ENCODE measurements around the gene STK38. TPM values are rescaled to one million over a fixed set of nuclear protein-coding genes. Genes with fewer than 3 reads are reported as not detected.

STK38 gene
- total RNA-seq, 4 donors from 2014 or later: 59.1 to 101 (median 86.4) TPM

- intact Hi-C loops (cut with DNase I; ENCODE audit: low total_unique reads): loop anchor here (5.0 kb wide), 2 partner anchors 46 to 104 kb away; partner anchors contain the start of genes KCTD20, PXT1 and SRSF3
- DNase-seq: no peak
- Histone ChIP-seq H3K4me3 (peak overlapping the region; percentile 71 to 99 (median 94)), H3K27ac (peak overlapping the region; percentile 93 to 100 (median 99)), H3K9me3 (no peaks in the 10 kb centered on the region), H3K27me3 (no peaks in the 10 kb centered on the region), H3K36me3 (peaks cover 0 to 9% (median 0%) of the 10 kb centered on the region in 4 donors), H3K4me1 (peaks cover 19 to 51% (median 28%) of the 10 kb centered on the region in 4 donors)
- no peak for TF ChIP-seq POLR2AphosphoS5 (IDR thresholded peaks at IDR 0.05)
- no peak for TF ChIP-seq CTCF (IDR thresholded peaks at IDR 0.05)
- TF ChIP-seq EP300 (IDR thresholded peaks at IDR 0.05; ENCODE audit: low read depth): no peak
- no peak for TF ChIP-seq POLR2A (IDR thresholded peaks at IDR 0.05)
- 10 to 12% methylated on average over 3 of the region's 3 CpGs for WGBS, 2 donors (ENCODE audit: low coverage in 1 of 2)
- in situ Hi-C loops (cut with MboI; ENCODE audit: low pct_ligation_motif_present in 1 of 4, low pct_unique_long_range_greater_than_20kb in 1 of 4, low sequenced_read_pairs in 3 of 4): no loop called here
Measured at GRCh38 chr6:36545767-36546307, 1.4 kb downstream of the STK38 start.

DNA sequence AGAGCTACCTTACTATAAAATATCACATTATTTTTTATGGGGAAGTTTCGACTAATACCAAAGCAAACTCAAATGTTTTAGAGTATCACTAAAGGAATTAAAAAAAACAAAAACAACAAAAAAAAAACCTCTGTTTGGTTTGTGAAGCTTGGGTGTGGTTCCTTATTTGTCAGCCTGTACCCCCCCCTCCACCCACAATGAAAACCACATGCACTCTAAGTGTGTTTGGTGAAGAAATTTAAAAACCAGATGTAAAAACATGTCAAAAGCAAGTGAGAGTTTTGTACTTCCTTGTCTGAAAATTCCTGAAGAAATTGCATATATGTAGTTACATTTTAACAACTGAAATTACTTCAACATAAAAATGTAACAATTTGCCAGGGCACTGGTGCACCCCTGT lies 3.1 kb downstream of the STK38 start:
- intact Hi-C loops (cut with DNase I; ENCODE audit: low total_unique reads): no loop called here
- peak; percentile 38 for DNase-seq

DNA sequence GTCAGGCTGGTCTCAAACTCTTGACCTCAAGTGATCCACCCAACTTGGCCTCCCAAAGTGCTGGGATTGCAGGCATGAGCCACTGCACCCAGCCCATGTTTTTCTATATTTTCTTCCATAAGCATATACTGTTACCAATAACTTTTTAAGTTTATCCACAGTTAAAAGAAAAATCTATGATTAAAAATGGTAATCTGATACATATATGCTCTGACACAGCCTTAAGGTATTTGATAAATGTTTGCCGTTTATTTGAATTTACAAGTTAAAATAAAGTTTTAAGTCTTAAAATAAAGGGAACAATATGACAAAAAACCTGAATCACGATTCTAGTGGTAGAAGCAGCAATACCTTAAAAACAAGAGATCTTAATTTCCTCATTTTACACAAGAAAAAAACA lies 5.2 kb downstream of the STK38 start:
- TF ChIP-seq POLR2A (IDR thresholded peaks at IDR 0.05): no peak
- TF ChIP-seq EP300 (IDR thresholded peaks at IDR 0.05; ENCODE audit: low read depth): no peak
- no peak for TF ChIP-seq POLR2AphosphoS5 (IDR thresholded peaks at IDR 0.05)
- no peak for TF ChIP-seq CTCF (IDR thresholded peaks at IDR 0.05)

More for the DNA sequence above, 3.1 kb downstream of the STK38 start:
- peak overlapping the region in 2 of 4 donors; percentile 8 to 99 for H3K4me3 ChIP-seq
- 8 to 38% methylated on average over 1 of the region's 1 CpG for WGBS, 2 donors (ENCODE audit: low coverage in 1 of 2)
- TF ChIP-seq POLR2AphosphoS5 (IDR thresholded peaks at IDR 0.05): no peak
- TF ChIP-seq CTCF (IDR thresholded peaks at IDR 0.05): no peak
- no peak for TF ChIP-seq POLR2A (IDR thresholded peaks at IDR 0.05)
- TF ChIP-seq EP300 (IDR thresholded peaks at IDR 0.05; ENCODE audit: low read depth): no peak
- peaks cover 0 to 19% (median 7%) of the 10 kb centered on the region in 4 donors for H3K36me3 ChIP-seq
- in situ Hi-C loops (cut with MboI; ENCODE audit: low pct_ligation_motif_present in 1 of 4, low pct_unique_long_range_greater_than_20kb in 1 of 4, low sequenced_read_pairs in 3 of 4): no loop called here
- peaks cover 19 to 55% (median 28%) of the 10 kb centered on the region in 4 donors for H3K4me1 ChIP-seq
- no peaks in the 10 kb centered on the region for H3K9me3 ChIP-seq
- peak overlapping the region; percentile 93 to 100 (median 99) for H3K27ac ChIP-seq
- no peaks in the 10 kb centered on the region for H3K27me3 ChIP-seq

GRCh38 chr6:36539814-36540568 lies 7.3 kb downstream of the STK38 start:
- DNase-seq: no peak
- peaks cover 0 to 36% (median 16%) of the 10 kb centered on the region in 4 donors for H3K36me3 ChIP-seq
- in situ Hi-C loops (cut with MboI; ENCODE audit: low pct_ligation_motif_present in 1 of 4, low pct_unique_long_range_greater_than_20kb in 1 of 4, low sequenced_read_pairs in 3 of 4): no loop called here
- peaks cover 18 to 38% (median 18%) of the 10 kb centered on the region in 4 donors for H3K4me1 ChIP-seq
- no peak overlapping the region for H3K27ac ChIP-seq
- no peaks in the 10 kb centered on the region for H3K9me3 ChIP-seq
- intact Hi-C loops (cut with DNase I; ENCODE audit: low total_unique reads): no loop called here
- 86 to 100% methylated on average over 4 of the region's 4 CpGs for WGBS, 2 donors (ENCODE audit: low coverage in 1 of 2)
- no peaks in the 10 kb centered on the region for H3K27me3 ChIP-seq
- H3K4me3 ChIP-seq: no peak overlapping the region
- TF ChIP-seq POLR2A (IDR thresholded peaks at IDR 0.05) (no peak), CTCF (IDR thresholded peaks at IDR 0.05) (no peak), POLR2AphosphoS5 (IDR thresholded peaks at IDR 0.05) (no peak), EP300 (IDR thresholded peaks at IDR 0.05; ENCODE audit: low read depth) (no peak)

More for the DNA sequence above, 5.2 kb downstream of the STK38 start:
- intact Hi-C loops (cut with DNase I; ENCODE audit: low total_unique reads) (no loop called here), in situ Hi-C loops (cut with MboI; ENCODE audit: low pct_ligation_motif_present in 1 of 4, low pct_unique_long_range_greater_than_20kb in 1 of 4, low sequenced_read_pairs in 3 of 4) (no loop called here)
- H3K9me3 ChIP-seq: no peaks in the 10 kb centered on the region
- no peak for DNase-seq
- H3K4me3 ChIP-seq: no peak overlapping the region
- no peaks in the 10 kb centered on the region for H3K27me3 ChIP-seq
- H3K27ac ChIP-seq: no peak overlapping the region
- peaks cover 18 to 46% (median 22%) of the 10 kb centered on the region in 4 donors for H3K4me1 ChIP-seq
- peaks cover 0 to 36% (median 13%) of the 10 kb centered on the region in 4 donors for H3K36me3 ChIP-seq
- 88 to 92% methylated on average over 2 of the region's 2 CpGs for WGBS, 2 donors (ENCODE audit: low coverage in 1 of 2)
